NCI-H69 (cell line): ENCODE results near the gene GPR68.
A peak's percentile ranks its signal among the peaks of the same experiment; 100 is the strongest.
"Not testable (repeated sequence)": the region's sequence is repeated elsewhere in the genome, so short reads cannot be mapped to it uniquely, and the experiment has no call there.

Source experiments
- DNase-seq: peaks from one replicate; lab custom pipeline; 2025; lab: John Stamatoyannopoulos, UW

GPR68 gene

DNA sequence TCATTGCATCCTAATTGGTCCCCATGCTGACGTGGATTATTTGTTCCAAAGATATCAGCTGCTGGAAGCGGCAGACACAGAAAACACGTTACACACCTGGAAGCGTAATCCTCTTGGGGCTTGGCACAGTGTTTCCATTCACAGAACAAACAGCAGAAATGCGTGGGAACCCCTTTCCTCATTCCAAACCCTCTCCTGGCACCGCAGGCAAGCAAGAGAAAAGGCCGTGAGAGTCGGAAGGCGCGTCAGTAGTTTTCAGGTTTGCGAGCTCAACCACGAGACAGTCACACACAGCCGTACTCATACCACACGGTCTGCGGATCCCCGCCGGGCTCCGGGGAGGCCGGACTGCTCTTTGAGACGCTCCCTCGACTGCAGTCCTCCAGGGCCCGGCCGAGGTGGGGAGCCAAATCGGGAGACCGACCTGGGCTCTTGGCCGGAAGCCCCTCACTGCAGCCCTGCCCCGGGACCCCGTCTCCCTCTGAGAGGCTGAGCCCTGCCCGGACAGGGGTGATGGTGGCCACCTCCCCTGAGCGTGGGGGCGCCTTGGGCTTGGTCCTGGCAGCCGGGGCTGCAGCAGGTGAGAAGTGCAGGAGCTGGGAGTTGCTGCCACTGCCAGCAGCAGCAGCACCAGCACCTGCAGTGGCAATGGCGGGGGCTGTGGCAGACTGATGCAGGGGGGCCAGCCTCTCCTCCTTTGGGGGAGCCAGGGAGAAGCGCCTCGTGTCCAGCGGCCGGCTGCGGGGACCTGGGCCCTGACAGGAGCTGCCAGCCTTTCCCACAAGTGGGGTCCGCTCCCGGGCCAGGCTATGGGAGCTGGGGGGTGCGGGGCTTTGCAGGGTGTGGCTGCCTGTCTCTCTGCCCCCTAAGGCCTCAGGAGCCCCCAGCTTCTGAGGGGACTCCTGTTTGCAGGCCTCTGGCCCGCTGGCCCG lies 28.1 kb upstream of the GPR68 start:
- DNase-seq = no peak

DNA sequence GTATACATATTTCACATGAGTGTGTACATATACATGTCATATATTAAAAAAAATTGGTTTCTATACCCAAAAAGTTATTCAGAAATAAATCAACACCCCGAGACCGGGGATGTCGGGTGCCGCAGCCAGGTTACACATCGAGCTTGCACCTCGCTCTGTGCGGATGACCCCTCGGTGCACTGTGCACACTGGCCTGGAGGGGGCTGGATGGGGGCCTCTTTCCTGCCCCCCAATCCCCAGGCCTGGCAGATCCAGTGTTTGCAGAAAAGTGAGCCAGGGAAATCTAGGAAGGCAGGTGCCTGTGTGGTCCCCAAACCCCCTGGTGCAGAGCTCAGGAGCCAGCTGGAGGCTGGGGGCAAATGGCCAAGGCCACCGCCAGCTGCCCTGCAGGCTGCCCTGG lies 27.1 kb upstream of the GPR68 start:
- no peak for DNase-seq

DNA sequence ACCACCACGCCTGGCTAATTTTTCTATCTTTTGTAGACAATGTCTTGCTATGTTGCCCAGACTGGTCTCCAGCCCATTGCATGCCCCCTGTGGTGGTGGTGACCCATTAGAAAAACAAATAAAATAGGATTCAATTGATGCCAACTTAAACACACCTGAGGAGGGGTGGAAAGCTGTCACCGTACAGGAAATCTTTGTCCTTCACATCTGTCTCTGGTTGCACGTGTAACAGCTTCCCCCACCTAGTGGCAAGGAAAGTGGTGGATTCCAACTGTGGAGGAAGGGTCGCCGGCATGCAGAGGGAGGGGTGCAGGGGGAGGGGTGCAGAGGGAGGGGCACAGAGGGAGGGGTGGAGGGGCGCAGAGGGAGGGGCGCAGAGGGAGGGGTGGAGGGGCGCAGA lies 26.1 kb upstream of the GPR68 start:
- peak; percentile 92 for DNase-seq

DNA sequence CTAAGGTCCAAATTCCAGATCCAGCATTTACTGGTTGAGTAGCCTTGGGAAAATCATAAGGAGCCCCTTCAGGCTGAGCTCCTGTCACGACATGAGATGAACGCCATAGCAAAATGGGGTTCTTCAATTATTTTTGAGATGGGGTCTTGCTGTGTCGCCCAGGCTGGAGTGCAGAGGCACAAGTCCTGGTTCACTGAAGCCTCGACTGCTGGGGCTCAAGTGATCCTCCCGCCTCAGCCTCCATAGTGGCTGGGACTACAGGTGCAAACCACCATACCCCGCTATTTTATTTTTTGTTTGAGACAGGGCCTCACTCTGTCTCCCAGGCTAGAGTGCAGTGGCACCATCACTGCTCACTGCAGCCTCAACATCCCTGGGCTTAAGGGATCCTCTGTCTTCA lies 25.7 kb upstream of the GPR68 start:
- peak; percentile 46 for DNase-seq

DNA sequence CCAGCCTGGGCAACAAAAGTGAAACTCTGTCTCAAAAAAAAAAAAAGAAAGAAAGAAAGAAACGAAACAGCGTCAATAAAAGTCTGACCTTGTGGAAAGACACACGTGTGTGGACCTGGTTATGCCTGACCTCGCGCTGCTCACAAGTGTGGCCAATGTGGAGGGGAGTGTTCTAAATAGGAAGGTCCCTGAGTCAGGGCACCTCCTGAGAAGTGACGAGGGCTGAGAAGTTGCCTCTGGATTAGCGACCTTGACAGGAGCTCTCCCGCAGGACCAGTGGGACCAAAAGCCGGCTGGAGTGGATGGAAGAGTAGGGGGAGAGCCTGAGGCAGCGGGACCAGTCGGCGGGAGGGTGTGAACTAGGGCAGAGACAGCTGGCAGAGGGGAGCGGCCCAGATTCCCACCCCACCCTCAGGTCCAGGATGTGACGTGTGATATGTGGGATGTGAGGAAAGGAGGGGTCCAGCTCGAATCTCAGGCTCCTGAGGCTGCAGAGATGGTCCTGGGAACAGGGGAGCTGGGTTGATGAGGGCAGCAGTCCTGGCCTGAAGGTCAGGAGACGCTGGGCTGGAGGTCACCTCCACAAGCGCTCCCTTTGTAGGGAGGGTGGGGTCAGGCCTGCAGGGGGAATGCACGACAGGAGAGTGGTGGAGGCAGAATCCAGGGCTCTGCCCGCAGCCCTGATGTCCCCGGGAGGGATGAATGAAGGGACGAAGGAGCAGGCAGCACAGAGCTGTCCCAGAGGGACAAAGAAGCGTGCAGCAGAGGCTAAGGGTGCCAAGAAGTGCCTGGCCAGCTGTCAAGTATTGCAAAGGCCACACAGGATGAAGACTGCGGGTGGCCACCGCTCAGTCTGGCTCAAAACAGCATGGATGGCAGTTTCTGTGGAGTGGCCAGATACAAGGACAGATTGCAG lies 24.8 kb upstream of the GPR68 start:
- peak; percentile 75 for DNase-seq

DNA sequence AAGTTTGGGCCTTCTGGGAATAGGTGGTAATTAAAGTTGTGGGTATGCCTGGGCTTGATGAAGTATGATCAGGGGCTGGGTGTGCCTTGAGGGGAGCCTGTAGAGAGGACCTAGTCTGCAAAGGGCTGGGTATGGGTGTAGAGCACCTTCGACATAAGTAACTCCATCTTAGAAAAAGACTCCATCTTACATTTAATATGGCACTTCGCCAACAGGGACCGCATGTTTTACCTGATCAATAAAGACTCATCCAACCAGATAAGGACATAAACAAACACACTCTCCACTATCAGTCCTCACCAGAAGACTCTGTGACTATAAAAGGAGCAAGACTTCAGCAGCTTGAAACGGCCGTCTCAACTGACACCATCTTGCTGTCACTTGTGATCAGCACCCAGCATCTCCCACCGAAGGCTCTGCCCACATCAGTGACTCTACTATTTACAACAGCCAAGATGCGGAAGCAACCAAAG lies 23.5 kb upstream of the GPR68 start:
- DNase-seq = no peak

DNA sequence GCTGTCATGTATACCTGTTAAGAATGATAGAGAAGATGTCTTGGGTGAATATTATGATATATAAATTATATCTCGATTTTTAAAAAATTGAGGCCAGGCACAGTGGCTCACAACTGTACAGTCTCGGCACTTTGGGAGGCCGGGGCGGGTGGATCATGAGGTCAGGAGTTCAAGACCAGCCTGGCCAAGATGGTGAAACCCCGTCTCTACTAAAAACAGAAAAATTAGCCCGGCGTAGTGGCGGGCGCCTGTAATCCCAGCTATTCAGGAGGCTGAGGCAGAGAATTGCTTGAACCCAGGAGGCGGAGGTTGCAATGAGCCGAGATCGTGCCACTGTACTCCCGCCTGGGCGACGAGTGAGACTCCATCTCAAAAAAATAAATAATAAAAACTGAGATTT lies 21.8 kb upstream of the GPR68 start:
- DNase-seq = not testable (repeated sequence)

DNA sequence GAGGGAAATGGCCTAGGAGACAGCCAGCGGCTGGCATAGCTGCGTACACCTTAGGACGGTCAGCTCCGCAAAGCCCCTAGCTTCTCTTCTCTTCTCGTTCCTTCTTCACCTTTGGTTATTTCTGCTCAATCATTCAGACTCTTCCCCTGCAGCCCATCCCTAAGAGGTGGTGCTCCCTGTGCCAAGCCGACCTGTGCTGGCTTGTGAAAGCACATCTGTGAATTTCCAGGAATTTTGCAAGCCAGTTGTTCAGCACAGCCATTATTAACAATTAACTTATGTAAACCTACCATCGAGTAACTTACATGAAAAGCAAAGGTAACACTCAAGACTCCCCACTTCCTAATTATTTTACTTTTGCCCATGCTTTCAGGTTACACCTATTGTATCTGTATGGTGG lies 20.9 kb upstream of the GPR68 start:
- no peak for DNase-seq

DNA sequence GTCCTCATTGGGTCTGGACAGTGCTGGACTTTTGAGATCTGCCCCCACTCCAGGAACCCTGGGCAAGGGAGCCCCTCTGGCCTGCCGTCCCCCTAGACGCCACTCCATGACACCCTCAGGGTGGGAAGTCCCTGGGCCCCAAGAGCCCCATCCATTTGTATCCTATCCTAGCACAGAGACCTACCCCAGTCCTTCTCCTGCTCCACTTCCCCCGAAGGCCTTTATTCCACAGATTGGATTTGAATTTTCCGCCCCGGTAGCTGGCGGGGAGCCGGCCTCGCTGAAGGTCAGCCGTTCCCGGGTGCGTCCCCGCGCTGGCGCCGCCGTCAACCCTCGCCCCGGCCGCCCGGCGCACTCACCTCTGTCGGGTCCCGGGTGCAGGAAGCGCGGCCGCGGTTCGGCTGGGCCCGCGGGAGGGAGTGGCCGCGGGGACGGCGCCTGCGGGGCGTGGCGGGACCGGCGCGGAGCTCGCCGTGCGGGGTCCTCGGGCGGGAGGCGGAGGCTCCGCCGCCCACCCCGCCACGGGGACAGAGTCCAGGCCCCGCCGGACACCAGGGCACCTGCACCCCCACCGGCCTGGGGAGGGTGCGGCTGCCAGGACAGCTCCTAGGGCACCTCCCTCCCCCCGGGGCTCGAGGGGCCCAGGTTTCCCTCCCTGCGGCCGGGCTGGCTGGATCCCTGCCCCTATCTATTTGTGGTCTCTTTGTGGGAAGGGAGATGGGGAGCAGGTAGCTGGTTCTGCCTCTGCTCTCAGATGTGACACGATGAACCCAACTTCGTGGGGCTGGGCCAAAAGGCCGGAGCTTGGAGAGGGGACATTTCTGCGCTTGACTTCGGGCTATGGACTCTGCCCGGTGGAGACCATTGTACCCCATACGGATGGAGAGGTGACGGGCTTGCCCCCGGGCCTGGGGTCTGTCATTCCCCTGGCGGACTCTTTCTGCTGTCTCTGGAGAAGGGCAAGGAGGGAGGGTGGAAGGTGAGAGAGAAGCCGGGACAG lies 19.9 kb upstream of the GPR68 start:
- DNase-seq = peak; percentile 41

DNA sequence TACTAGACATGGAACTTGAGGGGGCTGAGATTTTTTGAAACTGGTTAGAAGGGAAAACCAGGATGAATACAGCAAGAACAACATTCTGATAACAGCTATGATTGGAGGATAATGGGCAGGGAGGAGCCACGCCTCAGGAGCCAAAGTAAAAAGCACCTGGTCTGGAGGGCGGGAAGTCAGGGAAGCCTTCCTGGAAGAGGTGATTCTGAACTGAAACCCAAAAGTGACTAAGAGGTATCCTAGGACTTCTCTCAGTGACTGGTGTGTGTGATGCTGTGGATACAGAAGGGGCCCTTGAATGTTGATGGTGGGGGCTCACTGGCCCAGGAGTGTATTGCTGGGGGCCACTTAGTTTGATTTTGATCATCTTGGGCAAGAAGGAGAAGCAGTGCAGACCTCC lies 18.8 kb upstream of the GPR68 start:
- DNase-seq = no peak

DNA sequence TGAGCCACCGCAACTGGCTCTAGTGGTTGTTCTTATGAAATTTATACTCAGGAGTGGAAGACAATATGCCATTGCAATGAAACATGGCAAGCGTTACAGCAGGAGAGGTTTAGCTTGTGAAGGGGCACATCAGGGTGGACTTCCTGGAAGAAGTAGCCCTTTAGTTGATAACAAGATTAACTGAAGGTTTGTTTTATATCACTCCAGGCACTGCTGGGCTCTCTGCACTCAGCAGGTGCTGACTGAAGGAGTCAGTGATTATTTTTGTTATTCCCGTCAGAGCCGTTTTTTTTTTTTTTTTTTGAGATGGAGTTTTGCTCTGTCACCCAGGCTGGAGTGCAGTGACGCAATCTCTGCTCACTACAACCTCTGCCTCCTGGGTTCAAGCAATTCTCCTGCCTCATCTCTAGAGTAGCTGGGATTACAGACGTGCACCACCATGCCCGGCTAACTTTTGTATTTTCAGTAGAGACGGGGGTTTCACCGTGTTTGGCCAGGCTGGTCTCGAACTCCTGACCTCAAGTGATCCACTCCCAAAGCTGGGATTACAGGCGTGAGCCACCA lies 17.6 kb upstream of the GPR68 start:
- no peak for DNase-seq

DNA sequence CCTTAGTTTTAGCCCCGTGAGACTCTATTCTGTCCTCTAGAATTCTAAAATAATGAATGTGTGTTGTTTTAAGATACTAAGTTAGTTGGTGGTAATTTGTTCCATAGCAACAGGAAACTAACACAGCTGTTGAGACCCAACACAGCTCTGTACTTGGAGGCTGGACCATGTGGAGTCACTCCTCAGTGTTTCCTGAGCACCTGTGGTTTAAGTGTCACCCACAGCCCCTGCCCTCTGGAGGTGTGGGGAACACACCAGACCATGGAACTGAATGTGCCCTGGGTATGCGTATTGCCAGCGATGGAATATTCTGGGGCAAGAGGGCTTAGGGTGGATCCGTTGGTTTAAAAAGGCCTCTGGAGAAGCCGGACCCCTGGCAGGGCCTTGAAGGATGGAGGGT lies 16.6 kb upstream of the GPR68 start:
- no peak for DNase-seq

DNA sequence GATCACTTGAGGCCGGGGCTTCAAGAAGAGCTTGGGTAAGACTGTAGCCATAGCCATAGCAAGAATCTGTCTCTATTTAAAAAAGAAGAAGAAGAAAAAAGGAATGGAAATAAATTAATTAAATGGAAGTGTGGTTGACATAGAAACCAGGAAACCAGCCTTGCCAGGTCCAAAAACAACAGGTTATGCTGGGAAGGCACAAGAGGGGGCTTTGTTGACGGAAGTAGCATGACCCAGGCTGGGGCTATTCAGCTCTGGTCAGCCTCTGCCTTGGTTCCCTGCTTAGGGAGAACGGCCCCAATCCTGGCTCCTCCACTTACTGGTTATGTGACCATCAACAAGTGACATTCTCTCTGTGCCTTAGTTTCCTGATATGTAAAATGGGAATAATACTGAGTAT lies 14.4 kb upstream of the GPR68 start:
- DNase-seq = no peak

DNA sequence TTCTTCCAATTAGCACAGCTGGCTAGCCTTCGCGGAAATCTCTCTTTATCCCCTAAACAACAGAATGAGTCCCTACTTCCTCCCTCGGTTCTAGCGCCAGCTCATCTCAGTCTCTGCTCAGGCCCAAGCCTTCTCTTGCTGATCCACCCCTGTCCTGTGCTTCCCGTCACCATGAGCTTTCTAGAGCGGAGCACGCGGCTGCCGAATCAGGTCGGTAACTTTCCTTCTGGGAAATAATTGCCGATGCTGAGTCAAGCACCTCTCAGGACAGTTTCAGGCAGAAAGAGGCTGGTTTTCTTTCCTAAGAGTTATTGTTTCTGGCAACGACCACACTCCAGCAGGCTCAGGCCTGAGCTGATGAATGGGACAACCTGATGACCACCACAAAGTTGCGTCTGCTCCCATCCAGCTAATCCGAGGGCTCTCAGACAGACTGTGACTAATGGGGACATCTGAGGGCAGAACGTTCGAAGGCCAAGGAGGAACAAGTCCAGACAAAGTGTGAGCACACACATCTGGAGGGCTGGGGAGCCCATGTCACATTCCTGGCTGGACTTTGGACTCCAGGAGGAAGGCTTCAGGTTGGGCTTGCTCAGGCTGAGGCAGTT lies 13.6 kb upstream of the GPR68 start:
- no peak for DNase-seq

DNA sequence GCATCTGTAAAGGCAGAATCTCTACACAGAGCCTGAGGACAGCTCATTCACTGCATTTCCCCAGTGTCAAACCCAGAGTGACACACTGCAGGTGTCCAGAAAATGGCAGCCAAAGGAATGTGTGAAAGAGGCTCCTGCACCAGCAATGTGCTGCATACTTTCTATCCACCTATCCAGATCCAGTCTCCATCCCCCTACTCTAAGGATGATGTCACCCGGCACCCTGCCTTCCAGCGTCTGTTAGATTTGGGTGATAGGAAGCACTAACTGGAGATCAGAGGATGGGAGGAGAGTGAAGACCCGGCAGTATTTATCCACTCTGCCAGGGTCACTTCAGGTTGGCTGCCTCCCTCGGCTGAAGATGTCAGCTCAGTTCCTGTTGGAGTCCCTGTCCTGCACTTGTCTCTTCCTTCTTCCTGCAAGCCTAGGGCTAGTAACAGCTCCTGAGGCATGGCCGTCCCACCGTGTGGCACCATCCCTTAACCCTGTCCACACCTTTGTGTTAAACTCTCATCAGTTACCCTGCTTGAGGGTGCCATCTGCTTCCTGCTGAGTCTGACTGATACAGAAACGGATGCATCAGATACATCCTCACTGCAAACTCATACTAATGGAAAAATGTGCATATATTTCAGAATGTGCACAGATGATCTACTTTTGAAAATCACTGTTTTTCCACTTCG lies 13.0 kb upstream of the GPR68 start:
- DNase-seq = peak; percentile 84

DNA sequence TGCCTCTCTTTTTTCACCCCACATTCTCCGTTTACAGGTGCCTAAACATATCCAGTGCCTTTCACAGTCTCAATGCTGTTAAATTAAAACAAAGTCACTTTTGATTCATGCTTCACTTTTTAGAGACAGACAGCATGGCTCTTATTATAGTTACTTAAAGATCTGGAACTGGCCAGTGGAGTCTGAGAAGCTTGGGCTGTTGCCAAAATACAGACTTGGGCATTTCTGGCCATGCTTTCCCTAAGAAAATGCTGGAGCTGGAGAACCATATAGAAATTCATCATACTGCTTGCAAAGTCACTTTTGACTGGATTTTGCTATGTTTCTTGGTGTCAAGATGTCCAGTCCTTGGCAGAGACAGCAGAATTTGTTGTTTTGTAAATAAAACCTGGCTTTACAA lies 12.2 kb upstream of the GPR68 start:
- peak; percentile 42 for DNase-seq

DNA sequence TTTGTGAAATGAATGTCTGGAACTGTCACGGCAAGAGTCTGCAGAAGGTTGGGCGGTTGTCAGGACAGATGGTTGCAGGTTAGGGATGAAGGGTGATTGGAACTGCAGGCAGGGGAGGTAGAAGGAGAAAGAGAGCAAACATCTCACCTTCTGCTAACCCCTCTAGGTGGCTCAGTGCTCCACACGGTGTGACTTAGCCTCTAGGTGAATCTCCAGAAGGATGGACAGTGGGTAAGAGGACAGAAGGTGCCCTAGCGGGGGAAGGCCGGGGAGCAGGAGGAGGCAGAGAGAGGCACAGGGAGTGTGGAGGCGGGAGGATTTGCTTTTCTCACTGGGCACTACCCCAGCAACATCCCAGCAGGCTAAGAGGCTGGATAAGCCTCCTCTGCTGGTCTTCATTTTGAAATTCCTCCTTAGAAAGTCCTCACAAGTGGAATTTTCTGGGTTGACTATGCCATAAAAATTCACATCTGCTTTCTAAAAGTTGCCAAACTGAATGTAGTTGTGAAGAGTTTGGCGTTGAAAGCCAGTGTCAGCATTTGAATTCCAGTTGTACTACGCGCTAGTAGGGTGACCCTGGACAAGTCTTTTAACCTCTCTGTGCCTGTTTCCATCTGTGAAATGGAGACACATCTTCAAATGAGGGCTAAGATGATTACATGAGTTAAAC lies 10.7 kb upstream of the GPR68 start:
- DNase-seq = peak; percentile 77

DNA sequence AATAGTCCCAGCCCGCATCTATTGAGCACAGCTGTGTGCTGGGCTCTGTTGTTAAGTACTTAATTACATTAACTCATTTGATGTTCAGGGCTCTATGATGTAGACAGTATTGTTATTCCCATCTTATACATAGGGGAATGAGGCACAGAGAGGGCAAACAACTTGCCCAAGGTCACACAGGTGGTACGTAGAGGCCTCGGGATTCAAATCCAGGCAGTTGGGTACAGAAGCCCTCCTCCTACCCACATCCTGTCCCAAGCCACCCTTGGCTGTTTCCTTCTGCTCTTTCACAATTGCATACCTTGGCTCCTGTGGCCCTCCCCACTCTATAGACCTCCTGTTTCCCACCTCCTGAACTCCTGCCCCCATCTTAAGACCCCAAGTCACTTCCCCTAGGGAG lies 10.0 kb upstream of the GPR68 start:
- peak; percentile 60 for DNase-seq

DNA sequence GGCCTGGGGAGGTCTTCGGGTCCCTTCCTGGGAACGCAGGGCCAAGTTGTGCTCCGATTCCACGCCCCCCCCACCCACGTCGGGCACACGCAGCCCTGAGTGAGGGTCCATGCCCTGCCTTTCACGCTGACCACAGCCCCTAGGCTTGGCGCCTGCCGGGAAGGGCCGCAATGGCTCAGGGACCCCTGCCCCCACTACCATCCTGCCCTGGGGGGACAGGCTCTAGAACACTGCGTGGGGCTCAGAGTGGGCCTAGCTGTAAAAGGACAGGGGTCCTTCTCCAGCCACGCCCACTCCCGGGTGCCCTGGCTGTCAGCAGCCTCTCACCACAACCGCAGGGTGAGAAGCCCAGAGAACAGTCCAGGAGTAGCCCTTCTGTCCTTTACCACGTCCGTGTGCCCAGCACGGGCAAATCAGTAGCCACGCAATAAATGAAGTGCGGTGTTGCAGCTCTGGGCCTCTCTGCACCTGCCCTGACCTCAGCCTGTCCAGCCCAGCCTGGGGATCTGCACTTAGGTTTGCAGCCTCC lies 9.4 kb upstream of the GPR68 start:
- DNase-seq = peak; percentile 40
